SU-DHL-6 (cell line): ENCODE data around the gene KRT6A.

Experiments
- EZH2phosphoT487 ChIP-seq: fragments of 200-600 bp; sonication (generic), shearing (Covaris generic); conservative IDR thresholded peaks from 2 replicates; pipeline ENCODE4 v1.6.1; 2018; ENCODE audit warnings: mild to moderate bottlenecking, antibody characterized with exemption, low read length, moderate library complexity, mixed read lengths
- TF ChIP-seq, protein P1 (sequence below): fragments of 200-600 bp; sonication (generic); IDR thresholded peaks from one replicate; pipeline ENCODE4 v1.5.1; 2017; ENCODE audit warnings: antibody characterized with exemption, mild to moderate bottlenecking, low read length, moderate library complexity; ENCODE audit not compliant: insufficient read depth, poor library complexity, severe bottlenecking

GRCh38 chr12:52477651-52478050, 15.4 kb downstream of the KRT6A start:
- TF ChIP-seq, protein P1, sequence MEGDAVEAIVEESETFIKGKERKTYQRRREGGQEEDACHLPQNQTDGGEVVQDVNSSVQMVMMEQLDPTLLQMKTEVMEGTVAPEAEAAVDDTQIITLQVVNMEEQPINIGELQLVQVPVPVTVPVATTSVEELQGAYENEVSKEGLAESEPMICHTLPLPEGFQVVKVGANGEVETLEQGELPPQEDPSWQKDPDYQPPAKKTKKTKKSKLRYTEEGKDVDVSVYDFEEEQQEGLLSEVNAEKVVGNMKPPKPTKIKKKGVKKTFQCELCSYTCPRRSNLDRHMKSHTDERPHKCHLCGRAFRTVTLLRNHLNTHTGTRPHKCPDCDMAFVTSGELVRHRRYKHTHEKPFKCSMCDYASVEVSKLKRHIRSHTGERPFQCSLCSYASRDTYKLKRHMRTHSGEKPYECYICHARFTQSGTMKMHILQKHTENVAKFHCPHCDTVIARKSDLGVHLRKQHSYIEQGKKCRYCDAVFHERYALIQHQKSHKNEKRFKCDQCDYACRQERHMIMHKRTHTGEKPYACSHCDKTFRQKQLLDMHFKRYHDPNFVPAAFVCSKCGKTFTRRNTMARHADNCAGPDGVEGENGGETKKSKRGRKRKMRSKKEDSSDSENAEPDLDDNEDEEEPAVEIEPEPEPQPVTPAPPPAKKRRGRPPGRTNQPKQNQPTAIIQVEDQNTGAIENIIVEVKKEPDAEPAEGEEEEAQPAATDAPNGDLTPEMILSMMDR = no peak
- TF ChIP-seq EZH2phosphoT487 = no peak
